ENCODE data around the gene NLK.

DNA sequence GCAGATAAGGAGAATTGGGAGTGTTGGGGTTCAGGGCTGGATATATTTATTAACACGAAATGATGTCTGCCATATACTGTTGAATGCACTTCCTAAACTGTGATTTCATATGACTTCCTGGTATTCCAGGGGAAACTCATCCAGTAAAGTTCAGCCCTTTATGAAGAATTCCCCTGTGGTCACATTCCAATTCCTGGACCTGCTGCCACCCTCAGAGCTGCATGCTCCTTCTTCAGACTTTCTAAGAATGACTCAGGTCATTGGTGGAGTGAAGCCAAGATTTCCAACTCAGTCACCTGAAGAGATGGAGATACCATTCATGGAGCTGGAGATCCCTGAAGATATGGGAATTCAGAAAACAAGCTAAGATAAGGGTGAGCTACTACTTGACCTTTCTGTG is 162.3 kb downstream of the NLK start:
- TF ChIP-seq POLR2A (IDR thresholded peaks at IDR 0.05): no peak
- TF ChIP-seq, protein P1, sequence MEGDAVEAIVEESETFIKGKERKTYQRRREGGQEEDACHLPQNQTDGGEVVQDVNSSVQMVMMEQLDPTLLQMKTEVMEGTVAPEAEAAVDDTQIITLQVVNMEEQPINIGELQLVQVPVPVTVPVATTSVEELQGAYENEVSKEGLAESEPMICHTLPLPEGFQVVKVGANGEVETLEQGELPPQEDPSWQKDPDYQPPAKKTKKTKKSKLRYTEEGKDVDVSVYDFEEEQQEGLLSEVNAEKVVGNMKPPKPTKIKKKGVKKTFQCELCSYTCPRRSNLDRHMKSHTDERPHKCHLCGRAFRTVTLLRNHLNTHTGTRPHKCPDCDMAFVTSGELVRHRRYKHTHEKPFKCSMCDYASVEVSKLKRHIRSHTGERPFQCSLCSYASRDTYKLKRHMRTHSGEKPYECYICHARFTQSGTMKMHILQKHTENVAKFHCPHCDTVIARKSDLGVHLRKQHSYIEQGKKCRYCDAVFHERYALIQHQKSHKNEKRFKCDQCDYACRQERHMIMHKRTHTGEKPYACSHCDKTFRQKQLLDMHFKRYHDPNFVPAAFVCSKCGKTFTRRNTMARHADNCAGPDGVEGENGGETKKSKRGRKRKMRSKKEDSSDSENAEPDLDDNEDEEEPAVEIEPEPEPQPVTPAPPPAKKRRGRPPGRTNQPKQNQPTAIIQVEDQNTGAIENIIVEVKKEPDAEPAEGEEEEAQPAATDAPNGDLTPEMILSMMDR (IDR thresholded peaks at IDR 0.05): no peak
- no peak for TF ChIP-seq EP300 (IDR thresholded peaks at IDR 0.05)
- TF ChIP-seq POLR2AphosphoS5 (IDR thresholded peaks at IDR 0.05): no peak

All from suprapubic skin (tissue), 4 donors.